Dendritic cell treated with granulocyte-macrophage colony-stimulating factor and Interleukin-4, amounts not matched to agents 40 ng/mL and 50 ng/mL, for 4 days (primary cell): Measurements from ENCODE around the gene HTRA2.
"Not testable (repeated sequence)": the region's sequence is repeated elsewhere in the genome, so short reads cannot be mapped to it uniquely, and the experiment has no call there.

Experiments used
- H3K27ac Mint-ChIP-seq: one replicate; pipeline ENCODE4 v1.8.0; 2022; ENCODE audit warnings: mild to moderate bottlenecking, mixed read lengths
- H3K27me3 Mint-ChIP-seq: one replicate; pipeline ENCODE4 v1.8.0; 2022; ENCODE audit warnings: mild to moderate bottlenecking, mixed read lengths
- H3K36me3 Mint-ChIP-seq: one replicate; pipeline ENCODE4 v1.8.0; 2022; ENCODE audit warnings: low read depth, mixed read lengths
- H3K4me1 Mint-ChIP-seq: one replicate; pipeline ENCODE4 v1.8.0; 2022; ENCODE audit warnings: low read depth, mixed read lengths
- H3K4me3 Mint-ChIP-seq: one replicate; pipeline ENCODE4 v1.8.0; 2022; ENCODE audit warnings: mild to moderate bottlenecking, moderate library complexity, mixed read lengths
- H3K9me3 Mint-ChIP-seq: one replicate; pipeline ENCODE4 v1.8.0; 2022; ENCODE audit warnings: mixed read lengths
- intact Hi-C: fragments of 100-400 bp; cut with micrococcal nuclease; formaldehyde crosslinking; loops from one replicate; pipeline ENCODE4 v1.15.0; 2022

The HTRA2 gene

DNA sequence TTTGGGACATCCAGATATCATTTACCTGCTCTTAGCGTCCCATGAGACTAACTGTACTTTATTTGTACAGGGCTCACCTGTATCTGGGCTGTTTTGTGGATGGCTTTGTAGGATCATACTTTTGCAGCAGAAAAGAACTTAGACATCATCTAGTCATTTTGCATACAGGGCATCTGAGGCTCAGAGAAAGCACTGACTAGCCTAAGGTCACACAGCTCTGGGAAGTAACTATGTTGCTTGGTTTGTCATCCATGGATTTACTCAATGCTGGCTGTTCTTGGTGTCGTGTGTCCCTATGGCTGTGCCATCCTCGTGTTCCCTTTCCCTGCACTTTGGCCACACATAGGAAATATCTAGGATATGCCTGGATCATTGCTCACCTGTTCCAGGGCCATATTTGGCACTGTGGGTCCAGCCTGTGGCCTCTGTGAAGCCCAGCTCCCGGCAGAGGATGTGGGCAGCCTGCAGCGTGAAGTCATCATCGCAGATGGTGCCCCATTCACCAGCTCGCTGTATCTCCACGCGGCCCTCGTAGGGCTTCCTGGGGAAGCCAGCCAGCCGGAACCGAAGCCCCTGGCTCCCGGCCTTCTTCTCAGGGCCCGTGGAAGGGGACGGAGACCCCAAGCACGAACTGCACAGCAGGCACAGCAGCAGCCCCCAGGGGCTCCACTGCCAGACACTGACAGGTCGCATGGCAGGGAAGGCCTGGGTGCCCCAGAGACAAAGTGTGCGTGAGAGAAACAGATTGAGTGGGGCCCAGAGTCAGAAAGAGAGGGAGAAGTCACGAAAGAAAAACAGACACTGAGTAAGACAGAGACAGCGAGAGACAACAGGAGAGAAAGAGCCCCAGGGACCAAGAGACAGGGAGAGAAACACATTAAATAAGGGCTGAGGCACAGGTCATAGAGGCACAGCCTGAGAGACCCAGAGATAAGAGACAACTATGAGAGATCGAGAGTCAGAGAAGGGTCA, 22.5 kb downstream of the HTRA2 start:
- peak overlapping the region; percentile 95 for H3K27ac Mint-ChIP-seq
- intact Hi-C loops: no loop called here
- H3K4me3 Mint-ChIP-seq: no peak overlapping the region

DNA sequence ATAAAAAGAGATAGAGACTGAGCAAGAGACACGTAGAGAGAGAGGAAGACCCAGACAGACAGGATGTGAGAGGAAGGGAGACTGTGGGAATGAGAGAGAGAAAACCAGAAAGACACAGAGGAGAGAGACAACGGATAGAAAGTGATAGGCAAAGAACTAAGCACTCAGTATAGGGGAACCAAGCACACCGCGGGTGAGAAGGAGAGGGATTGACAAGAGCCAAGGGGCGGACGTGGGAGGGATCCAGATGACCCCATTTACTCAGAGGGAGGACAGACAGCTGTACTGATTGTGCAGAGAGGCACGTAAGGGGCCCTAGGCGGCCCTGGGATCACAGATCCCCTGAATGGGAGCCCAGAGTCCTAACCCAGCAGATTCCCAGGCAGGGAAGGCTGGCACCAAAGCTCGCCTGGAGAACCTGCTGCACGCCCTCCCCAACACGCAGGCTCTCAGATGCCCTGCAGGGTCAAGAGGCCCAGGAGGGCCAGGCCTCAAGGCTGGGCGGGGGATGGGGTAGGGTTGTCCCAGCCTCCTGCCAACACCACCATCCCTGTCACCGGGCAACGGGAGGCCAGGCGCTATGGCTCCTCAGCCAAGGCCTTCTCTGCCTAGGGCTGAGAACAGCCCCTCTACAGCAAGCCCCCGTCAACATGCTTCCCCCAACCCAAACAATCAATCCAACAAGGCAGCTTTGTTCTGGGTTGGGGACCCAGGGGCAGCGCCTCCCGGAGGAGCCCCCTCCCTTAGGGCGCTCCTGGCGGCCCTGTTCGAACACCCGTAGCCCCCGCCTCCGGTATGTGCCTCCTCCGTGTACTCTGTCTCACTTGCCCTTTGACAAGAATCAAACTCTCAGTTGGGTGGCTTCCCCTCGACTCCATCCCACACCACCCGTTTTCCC, 23.4 kb downstream of the HTRA2 start:
- intact Hi-C loops: no loop called here
- Mint-ChIP-seq H3K4me3 (peak overlapping the region; percentile 97), H3K9me3 (no peaks in the 10 kb centered on the region), H3K27ac (peak overlapping the region; percentile 95), H3K4me1 (peaks cover 69% of the 10 kb centered on the region), H3K36me3 (peaks cover 76% of the 10 kb centered on the region), H3K27me3 (no peaks in the 10 kb centered on the region)

More for the DNA sequence above, 22.5 kb downstream of the HTRA2 start:
- H3K27me3 Mint-ChIP-seq: no peaks in the 10 kb centered on the region
- H3K4me1 Mint-ChIP-seq: peaks cover 67% of the 10 kb centered on the region
- no peaks in the 10 kb centered on the region for H3K9me3 Mint-ChIP-seq
- peaks cover 67% of the 10 kb centered on the region for H3K36me3 Mint-ChIP-seq

GRCh38 chr2:74553892-74554819, 24.4 kb downstream of the HTRA2 start, which contains the start of the genes DOK1 and LOXL3:
Gene DOK1, plus strand, starts transcription at chr2:74554720. Its CDS starts 35 bp downstream, at chr2:74554755.
Gene LOXL3, minus strand, starts transcription at chr2:74553942. Its CDS starts 1,308 bp downstream, at chr2:74552634.
- Mint-ChIP-seq H3K27me3 (no peaks in the 10 kb centered on the region), H3K4me3 (peak within 1 kb of the TSS; percentile 97), H3K9me3 (no peaks in the 10 kb centered on the region), H3K36me3 (peaks cover 78% of the 10 kb centered on the region), H3K4me1 (peaks cover 65% of the 10 kb centered on the region), H3K27ac (peak within 1 kb of the TSS; percentile 95)
- intact Hi-C loops: loop anchor here (2.0 kb wide), 1 partner anchor 71 kb away; the partner anchor contains the start of genes CCDC142 and TTC31

DNA sequence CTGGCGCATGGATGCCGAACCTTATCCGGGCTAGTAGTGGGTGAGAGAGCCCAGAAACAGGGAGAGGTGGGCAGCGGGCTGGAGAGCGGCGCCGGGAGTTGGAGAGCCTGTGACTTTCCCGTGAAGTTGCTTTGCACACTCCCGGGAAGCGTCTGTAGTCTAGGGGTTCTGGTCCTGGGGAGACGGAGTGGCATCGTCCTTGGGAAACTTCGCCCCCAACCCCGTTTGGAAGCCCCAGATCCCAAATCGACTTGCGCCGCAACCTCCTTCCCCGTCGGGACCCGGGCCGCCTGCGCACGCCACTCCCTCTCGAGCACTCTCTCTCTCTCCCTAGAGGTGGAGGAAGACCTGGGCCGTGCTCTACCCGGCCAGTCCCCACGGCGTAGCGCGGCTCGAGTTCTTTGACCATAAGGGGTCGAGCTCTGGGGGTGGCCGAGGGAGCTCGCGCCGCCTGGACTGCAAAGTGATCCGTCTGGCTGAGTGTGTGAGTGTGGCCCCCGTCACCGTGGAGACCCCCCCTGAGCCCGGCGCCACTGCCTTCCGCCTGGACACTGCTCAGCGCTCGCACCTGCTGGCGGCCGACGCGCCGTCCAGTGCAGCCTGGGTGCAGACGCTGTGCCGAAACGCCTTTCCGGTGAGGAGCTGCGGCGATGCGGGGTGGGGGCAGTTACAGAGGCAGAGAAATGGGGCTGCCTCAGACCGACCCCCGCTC, 25.2 kb downstream of the HTRA2 start:
- H3K9me3 Mint-ChIP-seq: no peaks in the 10 kb centered on the region
- peak overlapping the region; percentile 95 for H3K27ac Mint-ChIP-seq
- no peaks in the 10 kb centered on the region for H3K27me3 Mint-ChIP-seq
- intact Hi-C loops: loop anchor here (1.0 to 2.0 kb wide), 2 partner anchors 19 to 72 kb away; partner anchors contain the start of genes CCDC142 and TTC31
- H3K36me3 Mint-ChIP-seq: peaks cover 70% of the 10 kb centered on the region
- peaks cover 60% of the 10 kb centered on the region for H3K4me1 Mint-ChIP-seq
- H3K4me3 Mint-ChIP-seq: peak overlapping the region; percentile 97

GRCh38 chr2:74555610-74556103, 25.9 kb downstream of the HTRA2 start:
- Mint-ChIP-seq H3K27ac (peak overlapping the region; percentile 95), H3K9me3 (no peaks in the 10 kb centered on the region), H3K27me3 (no peaks in the 10 kb centered on the region), H3K4me1 (peaks cover 60% of the 10 kb centered on the region), H3K36me3 (peaks cover 63% of the 10 kb centered on the region), H3K4me3 (peak overlapping the region; percentile 97)
- intact Hi-C loops: loop anchor here (1.0 to 2.0 kb wide), 2 partner anchors 19 to 73 kb away; partner anchors contain the start of genes CCDC142 and TTC31

DNA sequence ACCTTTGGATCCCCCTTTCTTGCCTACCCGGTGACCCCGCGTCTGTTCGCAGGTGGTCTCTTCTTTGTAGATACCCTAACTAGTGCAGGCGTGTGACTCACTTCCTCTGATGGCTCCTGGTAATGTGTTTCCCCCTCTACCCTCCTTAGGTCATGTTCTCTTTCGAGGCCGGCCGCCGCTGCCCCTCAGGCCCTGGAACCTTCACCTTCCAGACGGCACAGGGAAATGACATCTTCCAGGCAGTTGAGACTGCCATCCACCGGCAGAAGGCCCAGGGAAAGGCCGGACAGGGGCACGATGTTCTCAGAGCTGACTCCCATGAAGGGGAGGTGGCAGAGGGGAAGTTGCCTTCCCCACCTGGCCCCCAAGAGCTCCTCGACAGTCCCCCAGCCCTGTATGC, 26.4 kb downstream of the HTRA2 start:
- Mint-ChIP-seq H3K36me3 (peaks cover 58% of the 10 kb centered on the region), H3K4me1 (peaks cover 60% of the 10 kb centered on the region), H3K9me3 (no peaks in the 10 kb centered on the region), H3K27ac (peak overlapping the region; percentile 95), H3K27me3 (no peaks in the 10 kb centered on the region), H3K4me3 (peak overlapping the region; percentile 97)
- intact Hi-C loops: no loop called here

- intact Hi-C loops: no loop called here
- Mint-ChIP-seq H3K4me1 (peaks cover 61% of the 10 kb centered on the region), H3K36me3 (peaks cover 51% of the 10 kb centered on the region), H3K27me3 (no peaks in the 10 kb centered on the region), H3K4me3 (no peak overlapping the region), H3K9me3 (no peaks in the 10 kb centered on the region), H3K27ac (peak overlapping the region; percentile 95)
Observed at GRCh38 chr2:74556831-74557370, 27.2 kb downstream of the HTRA2 start.

GRCh38 chr2:74558284-74559230, 28.8 kb downstream of the HTRA2 start:
- intact Hi-C loops: no loop called here
- H3K27me3 Mint-ChIP-seq: no peaks in the 10 kb centered on the region
- H3K9me3 Mint-ChIP-seq: no peaks in the 10 kb centered on the region
- no peak overlapping the region for H3K27ac Mint-ChIP-seq
- peaks cover 41% of the 10 kb centered on the region for H3K36me3 Mint-ChIP-seq
- H3K4me3 Mint-ChIP-seq: no peak overlapping the region
- H3K4me1 Mint-ChIP-seq: peaks cover 60% of the 10 kb centered on the region

DNA sequence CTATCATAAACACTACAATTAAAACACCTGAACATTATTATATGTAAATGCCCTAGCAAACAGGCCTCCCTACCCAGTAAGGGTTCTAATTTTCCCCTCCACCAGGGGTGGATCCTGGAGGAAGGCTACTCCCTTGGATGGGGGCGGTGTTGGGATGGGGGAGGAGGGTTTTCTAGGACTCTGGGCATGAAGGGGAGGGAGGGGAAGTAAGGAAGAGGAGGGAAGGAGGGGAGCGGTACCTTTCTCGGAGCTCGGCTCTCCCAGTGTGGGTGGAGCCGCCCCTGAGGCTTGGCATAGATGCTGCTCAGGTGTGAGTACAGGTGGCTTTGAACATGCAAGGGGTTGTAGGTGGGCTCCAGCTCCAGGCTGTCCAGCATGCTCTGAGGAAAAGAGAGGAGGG, 30.2 kb downstream of the HTRA2 start:
- peaks cover 68% of the 10 kb centered on the region for H3K4me1 Mint-ChIP-seq
- intact Hi-C loops: no loop called here

GRCh38 chr2:74560591-74560990, 30.9 kb downstream of the HTRA2 start:
- Mint-ChIP-seq H3K27ac (peak overlapping the region; percentile 70), H3K9me3 (no peaks in the 10 kb centered on the region), H3K4me3 (no peak overlapping the region), H3K4me1 (peaks cover 69% of the 10 kb centered on the region), H3K36me3 (peaks cover 29% of the 10 kb centered on the region), H3K27me3 (no peaks in the 10 kb centered on the region)
- intact Hi-C loops: no loop called here

More for the DNA sequence above, 30.2 kb downstream of the HTRA2 start:
- Mint-ChIP-seq H3K9me3 (no peaks in the 10 kb centered on the region), H3K36me3 (peaks cover 35% of the 10 kb centered on the region), H3K27me3 (no peaks in the 10 kb centered on the region), H3K27ac (peak overlapping the region; percentile 70), H3K4me3 (no peak overlapping the region)

DNA sequence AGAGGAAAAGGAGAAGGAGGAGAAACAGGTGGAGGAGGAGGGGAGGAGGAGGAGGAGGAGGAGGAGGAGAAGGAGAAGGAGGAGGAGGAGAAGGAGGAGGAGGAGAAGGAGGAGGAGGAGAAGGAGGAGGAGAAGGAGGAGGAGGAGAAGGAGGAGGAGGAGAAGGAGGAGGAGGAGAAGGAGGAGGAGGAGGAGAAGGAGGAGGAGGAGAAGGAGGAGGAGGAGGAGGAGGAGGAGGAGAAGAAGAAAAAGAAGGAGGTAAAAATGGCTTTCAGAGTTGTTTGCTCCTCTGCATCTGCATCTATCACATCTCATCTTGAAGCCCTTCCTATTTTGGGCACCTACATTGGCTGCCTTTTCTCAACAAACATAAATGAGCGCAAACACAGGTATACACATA, 31.3 kb downstream of the HTRA2 start:
- Mint-ChIP-seq H3K36me3 (peaks cover 24% of the 10 kb centered on the region), H3K4me1 (peaks cover 71% of the 10 kb centered on the region), H3K27ac (peak overlapping the region; percentile 70)
- H3K4me3 Mint-ChIP-seq, intact Hi-C loops, H3K9me3 Mint-ChIP-seq, H3K27me3 Mint-ChIP-seq: not testable (repeated sequence)
